IMR-90 (cell line): ENCODE results near the gene C5orf52.

Experiments used
- BHLHE40 ChIP-seq: fragments of 150-350 bp; IDR thresholded peaks from 2 replicates; pipeline ENCODE4 v1.6.1; 2016; ENCODE audit warnings: mild to moderate bottlenecking, low read depth, low read length
- CEBPB ChIP-seq: IDR thresholded peaks from 2 replicates; pipeline ENCODE4 v1.6.1; 2012; ENCODE audit warnings: low read depth, low read length, improper control_type of control experiment
- CHD1 ChIP-seq: IDR thresholded peaks from 2 replicates; pipeline ENCODE4 v1.6.1; 2012; ENCODE audit warnings: low read depth, low read length, improper control_type of control experiment
- CTCF ChIP-seq: conservative IDR thresholded peaks from 2 replicates; pipeline ENCODE4 v1.5.1; 2012; ENCODE audit warnings: mild to moderate bottlenecking, low read depth, low read length, improper control_type of control experiment
- MAFK ChIP-seq: IDR thresholded peaks from 2 replicates; pipeline ENCODE4 v1.6.1; 2012; ENCODE audit warnings: low read depth, low read length, improper control_type of control experiment
- MAZ ChIP-seq: IDR thresholded peaks from 2 replicates; pipeline ENCODE4 v1.6.1; 2012; ENCODE audit warnings: low read depth, mild to moderate bottlenecking, low read length, improper control_type of control experiment, moderate library complexity, borderline replicate concordance
- MXI1 ChIP-seq: IDR thresholded peaks from 2 replicates; pipeline ENCODE4 v1.6.1; 2012; ENCODE audit warnings: low read depth, mild to moderate bottlenecking, low read length, moderate library complexity, borderline replicate concordance
- POLR2A ChIP-seq: IDR thresholded peaks from 2 replicates; pipeline ENCODE4 v1.6.1; 2012; ENCODE audit warnings: mild to moderate bottlenecking, low read depth, low read length
- RFX5 ChIP-seq: IDR thresholded peaks from 2 replicates; pipeline ENCODE4 v1.8.0; 2012; ENCODE audit warnings: low read depth, mild to moderate bottlenecking, low read length, moderate library complexity
- SMC3 ChIP-seq: fragments of 150-350 bp; IDR thresholded peaks from 2 replicates; pipeline ENCODE4 v1.6.1; 2016; ENCODE audit warnings: low read depth, mild to moderate bottlenecking, antibody characterized with exemption, low read length, moderate library complexity
- USF2 ChIP-seq: fragments of 150-350 bp; IDR thresholded peaks from 2 replicates; pipeline ENCODE4 v1.6.1; 2017; ENCODE audit warnings: mild to moderate bottlenecking, antibody characterized with exemption, low read length, low read depth

GRCh38 chr5:157714596-157714864 is 43.2 kb downstream of the C5orf52 start:
- TF ChIP-seq MAZ (no peak), CHD1 (no peak), CTCF (no peak), POLR2A (no peak), MAFK (no peak), CEBPB (no peak), USF2 (no peak), RFX5 (no peak), MXI1 (no peak), BHLHE40 (no peak), SMC3 (no peak)
